GM12878 (cell line): ENCODE data around the gene GTF3A. TPM values are rescaled to one million over a fixed set of nuclear protein-coding genes. Genes with fewer than 3 reads are reported as not detected.

Source experiments
- ATAC-seq: fragments of 200-7000 bp; cut with Tn5 transposase; 3 replicates; pipeline ENCODE4 v1.9.1; 2020; ENCODE audit warnings: mild to moderate bottlenecking, moderate library complexity
- BruUV-seq: library from RNA; stranded (reverse); fragments of 400-500 nt; replicated peaks from 2 replicates; lab custom pipeline; 2021; lab: Mats Ljungman, UMichigan
- CTCF ChIA-PET: fragments of 300-600 bp; sonication (Branson Sonifier 250); formaldehyde crosslinking; extraction: SDS; loops from one replicate; lab custom pipeline; 2021; ENCODE audit warnings: inconsistent platforms; lab: Yijun Ruan, JAX
- POLR2A ChIA-PET: fragments of 350-600 bp; formaldehyde crosslinking; extraction: SDS; loops from one replicate; lab custom pipeline; 2021; ENCODE audit warnings: inconsistent platforms; lab: Charles Lee
- RAD21 ChIA-PET: fragments of 300-600 bp; sonication (Branson Sonifier 250); formaldehyde crosslinking; loops from one replicate; lab custom pipeline; 2023; ENCODE audit warnings: antibody characterized with exemption; ENCODE audit not compliant: unreplicated experiment; lab: Charles Lee
- SMC1A ChIA-PET: fragments of 300-600 bp; sonication (Branson Sonifier 250); formaldehyde crosslinking; loops from one replicate; lab custom pipeline; 2023; ENCODE audit not compliant: unreplicated experiment, uncharacterized antibody; lab: Charles Lee
- DNase-seq: peaks from one replicate; pipeline ENCODE4 v3.0.0-alpha.2; 2011; ENCODE audit warnings: low read depth, low spot score
- FAIRE-seq: peaks from 3 replicates; lab custom pipeline; 2011; peaks lifted over from hg19 to GRCh38; lab: Jason Lieb, UNC
- H2AFZ ChIP-seq: 2 replicates; pipeline ENCODE4 v1.6.0; 2011; ENCODE audit warnings: low read depth, low read length, control low read depth; ENCODE audit not compliant: control insufficient read depth
- H3K27ac ChIP-seq: 2 replicates; pipeline ENCODE4 v1.5.1; 2011; ENCODE audit warnings: control low read depth; ENCODE audit not compliant: control insufficient read depth, insufficient read depth
- H3K27me3 ChIP-seq, 2 experiments: replicated peaks in 1 of 2; 2 replicates each; pipeline versions ENCODE4 v1.6.0 to v1.6.1; 2011; ENCODE audit warnings: low read length in 1 of 2; ENCODE audit not compliant: control insufficient read depth in 2 of 2, insufficient read depth in 2 of 2
- H3K36me3 ChIP-seq, 2 experiments: 2 replicates each; pipeline ENCODE4 v1.5.1; 2011; ENCODE audit warnings: low read length in 1 of 2; ENCODE audit not compliant: control insufficient read depth in 2 of 2, insufficient read depth in 2 of 2
- H3K4me1 ChIP-seq: 2 replicates; pipeline ENCODE4 v1.6.1; 2011; ENCODE audit warnings: mild to moderate bottlenecking, low read length, moderate library complexity, mixed read lengths; ENCODE audit not compliant: control insufficient read depth, insufficient read depth
- H3K4me2 ChIP-seq: 2 replicates; pipeline ENCODE4 v1.6.0; 2011; ENCODE audit warnings: control low read depth; ENCODE audit not compliant: control insufficient read depth, insufficient read depth
- H3K4me3 ChIP-seq: fragments of 200-600 bp; sonication (generic); 2 replicates; pipeline ENCODE4 v1.5.1; 2016
- H3K79me2 ChIP-seq: 2 replicates; pipeline ENCODE4 v1.6.0; 2011; ENCODE audit warnings: low read length; ENCODE audit not compliant: control insufficient read depth, insufficient read depth
- H3K9ac ChIP-seq: 2 replicates; pipeline ENCODE4 v1.8.0; 2011; ENCODE audit warnings: low read length, control low read depth, mixed read lengths; ENCODE audit not compliant: control insufficient read depth, insufficient read depth
- H3K9me3 ChIP-seq: replicated peaks from 3 replicates; pipeline ENCODE4 v1.5.1; 2011; ENCODE audit warnings: mild to moderate bottlenecking, low read length; ENCODE audit not compliant: control insufficient read depth, insufficient read depth
- H4K20me1 ChIP-seq: 2 replicates; pipeline ENCODE4 v1.6.0; 2011; ENCODE audit not compliant: control insufficient read depth, insufficient read depth
- ELK1 ChIP-seq: IDR thresholded peaks from 2 replicates; pipeline ENCODE4 v1.6.1; 2012; ENCODE audit warnings: low read depth, low read length, improper control_type of control experiment
- HDAC6 ChIP-seq: fragments of 200-600 bp; sonication (generic); IDR thresholded peaks from one replicate; pipeline ENCODE4 v1.8.0; 2017; ENCODE audit warnings: antibody characterized with exemption; ENCODE audit not compliant: unreplicated experiment
- IRF5 ChIP-seq: fragments of 450-650 bp; IDR thresholded peaks from 2 replicates; pipeline ENCODE4 v1.6.1; 2017; ENCODE audit warnings: borderline replicate concordance
- PAX5 ChIP-seq: IDR thresholded peaks from 2 replicates; pipeline ENCODE4 v1.6.1; 2011; ENCODE audit warnings: low read depth, low read length, borderline replicate concordance
- ZNF24 ChIP-seq: fragments of 450-650 bp; IDR thresholded peaks from 2 replicates; pipeline ENCODE4 v1.6.1; 2017; ENCODE audit warnings: antibody characterized with exemption, mild to moderate bottlenecking
- WGBS: methylation state at CpG from one replicate; pipeline ENCODE4 v1.1.6; 2016; ENCODE audit warnings: low lambda C conversion rate; ENCODE audit not compliant: insufficient replicate concordance, insufficient coverage; ENCODE audit errors: missing lambda C conversion rate; 5-methylcytosine and 5-hydroxymethylcytosine counted together
- in situ Hi-C: fragments of 300-500 bp; cut with MboI; formaldehyde crosslinking; loops from 9 replicates; pipeline ENCODE4 v1.14.3; 2018; ENCODE audit warnings: mixed read lengths
- intact Hi-C: fragments of 100-400 bp; cut with micrococcal nuclease; formaldehyde crosslinking; loops from one replicate; pipeline ENCODE4 v1.14.2; 2022; ENCODE audit not compliant: unreplicated experiment
- polyA plus RNA-seq, 11 experiments: library from polyadenylated mRNA; depleted of rRNA in 4 of 11; unstranded in 6 of 11; stranded (reverse) in 5 of 11; fragments of >200 nt; fragmentation: Nextera tagmentation in 4 of 11; fragmentation: Illumina TruSeq in 1 of 11; extraction: Ambion mirVana in 4 of 11; extraction: Trizol in 1 of 11; gene quantifications; 1 replicate in 1 of 11; 2 replicates in 10 of 11; pipeline versions ENCODE4 v1.2.1 to v1.2.3, GENCODE V29; 2011 to 2016; ENCODE audit warnings: inconsistent platforms in 2 of 11, missing spikeins in 2 of 11, low read depth in 1 of 11
- total RNA-seq, 4 experiments: library from RNA; depleted of rRNA in 3 of 4; stranded (reverse); fragments of >200 nt in 3 of 4; fragmentation: Illumina TruSeq in 1 of 4; extraction: Trizol in 1 of 4; gene quantifications; 2 replicates each; pipeline versions ENCODE4 v1.2.1 to v1.2.3, GENCODE V29; 2013 to 2021

Gene GTF3A
- total and polyA plus RNA-seq, 10 of the 15 experiments (the other 5 are each of a cell fraction or from before 2014, with no cell fraction given), result 74.2 to 524 (median 216) TPM

GRCh38 chr13:27403727-27404385 lies 20.6 kb upstream of the GTF3A start:
- TF ChIP-seq ELK1 (no peak), PAX5 (no peak), HDAC6 (no peak), IRF5 (no peak), ZNF24 (no peak)
- Histone ChIP-seq H3K79me2 (no peaks in the 10 kb centered on the region), H2AFZ (no peak overlapping the region), H4K20me1 (no peaks in the 10 kb centered on the region), H3K27me3 (no peaks in the 10 kb centered on the region; a peak in 1 of 4 replicates), H3K9me3 (no peaks in the 10 kb centered on the region; the same call in 2 of the 3 replicates), H3K4me3 (no peak overlapping the region), H3K4me1 (no peaks in the 10 kb centered on the region), H3K4me2 (no peak overlapping the region), H3K9ac (no peak overlapping the region), H3K27ac (no peak overlapping the region), H3K36me3 (no peaks in the 10 kb centered on the region)
- WGBS, result 37% methylated on average over 10 of the region's 10 CpGs
- DNase-seq, result no peak
- BruUV-seq, result no TSS peak
- SMC1A ChIA-PET, result interaction anchor here (0.8 to 2.5 kb wide), 2 partner anchors 14 to 422 kb away, joined by 3 to 8 read pairs; no protein-coding TSS in a partner anchor
- no peak for FAIRE-seq
- ATAC-seq, result no peak
- POLR2A ChIA-PET, result interaction anchor here (0.5 kb wide), 1 partner anchor 29 kb away, joined by 4 read pairs; no protein-coding TSS in a partner anchor
- intact Hi-C loops (no loop called here), in situ Hi-C loops (no loop called here)
- CTCF ChIA-PET, result interaction anchor here (0.9 to 1.0 kb wide), 3 partner anchors 30 to 423 kb away, joined by 3 to 4 read pairs (median 3); no protein-coding TSS in a partner anchor
- RAD21 ChIA-PET, result interaction anchor here (1.2 to 1.3 kb wide), 2 partner anchors 20 to 423 kb away, joined by 3 to 5 read pairs; no protein-coding TSS in a partner anchor
